NCI-H774 (cell line): ENCODE data around the gene CSAG2.
"Not testable (repeated sequence)": the region's sequence is repeated elsewhere in the genome, so short reads cannot be mapped to it uniquely, and the experiment has no call there.

ENCODE experiments used
- DNase-seq: peaks from one replicate; lab custom pipeline; 2025; lab: John Stamatoyannopoulos, UW

Gene CSAG2

GRCh38 chrX:152709173-152709572 is at the start of gene CSAG2:
TSS of gene CSAG2 (minus strand) at chrX:152709273. CDS start at chrX:152709112, 161 bp downstream.
- not testable (repeated sequence) for DNase-seq

GRCh38 chrX:152754871-152755270 is 45.8 kb upstream of the CSAG2 start:
- DNase-seq = not testable (repeated sequence)

GRCh38 chrX:152753686-152754650 is 44.9 kb upstream of the CSAG2 start, which contains the start of gene MAGEA2:
TSS of gene MAGEA2 (minus strand) at chrX:152753842. CDS start at chrX:152751363, 2,479 bp downstream.
- not testable (repeated sequence) for DNase-seq

GRCh38 chrX:152738560-152738959 is 29.5 kb upstream of the CSAG2 start:
- no peak for DNase-seq

GRCh38 chrX:152736528-152736927 is 27.5 kb upstream of the CSAG2 start:
- DNase-seq = not testable (repeated sequence)

- DNase-seq = no peak
Observed at GRCh38 chrX:152735860-152736511, 26.9 kb upstream of the CSAG2 start.

GRCh38 chrX:152735101-152735500 is 26.0 kb upstream of the CSAG2 start:
- DNase-seq = no peak

GRCh38 chrX:152734143-152734858 is 25.2 kb upstream of the CSAG2 start:
- not testable (repeated sequence) for DNase-seq

- peak; percentile 87 for DNase-seq
Observed at GRCh38 chrX:152733261-152733975, 24.3 kb upstream of the CSAG2 start, which contains the start of the genes CSAG1 and MAGEA12. TSS of gene CSAG1 (minus strand) at chrX:152733721. CDS start at chrX:152732460, 1,261 bp downstream. TSS of gene MAGEA12 (plus strand) at chrX:152733757. CDS start at chrX:152736162, 2,405 bp downstream.

GRCh38 chrX:152725409-152725808 is 16.3 kb upstream of the CSAG2 start:
- DNase-seq = no peak

- DNase-seq = not testable (repeated sequence)
Observed at GRCh38 chrX:152713815-152714787, 5.0 kb upstream of the CSAG2 start, which contains the start of gene MAGEA2B. TSS of gene MAGEA2B (plus strand) at chrX:152714628. CDS start at chrX:152717107, 2,479 bp downstream.

GRCh38 chrX:152713195-152713594 is 4.1 kb upstream of the CSAG2 start:
- not testable (repeated sequence) for DNase-seq

GRCh38 chrX:152706500-152706899 is 2.6 kb downstream of the CSAG2 start:
- not testable (repeated sequence) for DNase-seq

GRCh38 chrX:152700390-152700789 is 8.7 kb downstream of the CSAG2 start:
- not testable (repeated sequence) for DNase-seq

GRCh38 chrX:152697952-152698931 is 10.8 kb downstream of the CSAG2 start, which contains the start of gene MAGEA3:
TSS of gene MAGEA3 (plus strand) at chrX:152698794. CDS start at chrX:152700833, 2,039 bp downstream.
- DNase-seq = not testable (repeated sequence)

GRCh38 chrX:152681012-152681411 is 28.1 kb downstream of the CSAG2 start:
- not testable (repeated sequence) for DNase-seq

- DNase-seq = not testable (repeated sequence)
Observed at GRCh38 chrX:152674652-152675051, 34.4 kb downstream of the CSAG2 start.

- no peak for DNase-seq
Observed at GRCh38 chrX:152674135-152674534, 34.9 kb downstream of the CSAG2 start.
